SW480 (cell line): ENCODE data around the gene URB2.
A peak's percentile ranks its signal among the peaks of the same experiment; 100 is the strongest.

Source experiments
- DNase-seq: peaks from one replicate; pipeline ENCODE4 v3.0.0-alpha.2; 2016; ENCODE audit warnings: low spot score

URB2 gene

DNA sequence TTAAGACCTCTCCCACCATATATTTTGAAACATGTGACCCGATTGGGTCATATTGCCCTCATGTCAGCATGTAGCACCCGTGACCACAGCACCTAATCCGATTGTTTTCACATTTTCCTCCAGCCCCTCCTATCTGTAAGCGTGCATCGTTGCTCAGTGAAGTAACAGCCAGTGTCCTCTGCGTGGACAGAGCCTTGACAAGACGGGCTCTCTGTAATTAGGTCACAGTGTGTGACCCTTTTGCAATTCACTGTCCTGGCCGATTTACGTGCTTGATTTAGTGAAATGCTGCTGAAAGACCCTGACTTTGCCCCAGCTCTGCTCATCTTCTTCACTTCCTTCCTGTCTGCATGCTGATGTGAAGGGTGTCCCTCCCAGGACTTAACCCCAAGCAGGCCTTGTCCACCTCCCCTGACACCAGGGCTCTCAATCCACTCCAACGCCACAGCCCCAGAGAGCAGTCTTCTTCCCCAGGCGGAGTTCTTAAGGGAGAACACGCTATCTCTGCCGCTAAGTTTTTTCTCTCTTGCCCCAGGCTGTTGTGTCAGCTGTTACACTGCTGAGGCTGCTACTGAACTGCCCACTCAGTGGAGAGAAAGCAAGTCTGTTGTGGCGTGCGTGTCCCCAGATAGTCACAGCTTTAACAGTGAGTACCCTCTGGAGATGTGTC is 19.4 kb downstream of the URB2 start:
- no peak for DNase-seq

DNA sequence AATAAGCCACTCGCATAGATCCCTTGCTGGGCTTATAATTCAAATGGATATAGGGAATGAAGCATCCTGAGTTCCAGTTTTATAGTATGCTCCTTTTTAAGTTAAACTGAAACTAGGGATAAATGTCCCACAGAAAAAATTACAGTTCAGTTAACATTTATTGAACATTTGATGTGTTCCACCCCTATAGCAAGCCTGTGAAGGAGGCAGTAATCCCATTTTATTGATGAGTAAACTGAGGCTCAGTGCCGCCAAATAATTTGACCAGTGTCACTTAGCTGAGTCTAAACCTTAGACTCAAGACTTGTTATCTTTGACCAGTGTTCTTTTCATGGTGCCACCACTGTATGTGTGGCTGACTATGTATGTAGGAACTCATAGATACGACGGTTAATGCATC is 22.4 kb downstream of the URB2 start:
- no peak for DNase-seq

DNA sequence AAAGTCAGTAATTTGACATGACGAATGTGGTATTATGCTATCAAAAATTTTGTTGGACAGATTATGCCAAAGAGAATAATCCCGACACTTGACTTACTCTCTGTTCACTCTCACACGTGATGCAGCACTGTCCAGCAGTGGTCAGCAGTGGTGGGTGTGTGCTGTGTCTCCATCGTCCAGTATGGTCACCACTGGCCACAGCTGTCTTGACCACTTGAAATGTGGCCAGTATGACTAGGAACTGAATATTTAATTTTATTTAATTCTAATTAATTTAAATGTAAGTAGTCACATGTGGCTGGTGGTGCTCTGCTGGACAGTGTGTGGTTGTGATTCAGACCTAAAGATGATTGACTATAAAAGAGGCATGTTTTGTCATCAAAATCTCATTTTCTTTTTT is 24.0 kb downstream of the URB2 start:
- DNase-seq = no peak

DNA sequence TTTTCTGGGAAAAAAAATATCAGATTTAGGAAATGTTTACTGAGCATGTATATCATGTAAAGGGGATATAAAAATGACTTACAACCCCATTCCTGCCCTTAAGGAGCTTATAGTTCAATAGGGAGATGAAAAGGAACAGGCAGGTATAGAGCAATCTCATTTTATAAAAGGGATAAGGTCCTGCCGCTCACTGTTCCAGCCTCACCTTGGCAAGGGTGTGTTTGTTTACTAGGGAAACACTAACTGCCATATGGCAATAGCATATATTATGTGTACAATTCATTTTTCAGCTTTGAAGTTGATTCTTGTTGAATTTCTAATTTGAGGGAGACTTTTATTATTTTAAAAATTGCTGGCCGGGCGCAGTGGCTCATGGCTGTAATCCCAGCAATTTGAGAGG is 25.5 kb downstream of the URB2 start:
- no peak for DNase-seq

DNA sequence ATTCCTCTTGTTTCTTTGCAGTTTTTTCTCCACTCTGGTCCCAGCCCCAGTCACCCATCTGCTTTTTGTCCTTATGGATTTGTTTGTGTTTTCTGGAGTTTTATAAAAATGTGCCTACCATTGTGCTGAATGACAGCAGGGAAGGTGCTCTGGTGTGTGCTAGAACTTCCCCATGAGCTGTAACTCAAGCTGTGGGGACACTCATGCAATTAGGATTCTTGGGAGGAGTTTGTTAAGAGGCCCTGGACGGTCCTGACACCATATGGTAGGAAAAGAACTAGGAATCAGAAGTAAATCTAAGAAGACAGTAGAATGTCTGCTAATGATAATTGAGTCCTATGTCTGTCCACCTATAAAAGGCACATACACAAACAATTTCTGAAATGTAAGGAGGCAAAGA is 27.4 kb downstream of the URB2 start:
- DNase-seq = no peak

DNA sequence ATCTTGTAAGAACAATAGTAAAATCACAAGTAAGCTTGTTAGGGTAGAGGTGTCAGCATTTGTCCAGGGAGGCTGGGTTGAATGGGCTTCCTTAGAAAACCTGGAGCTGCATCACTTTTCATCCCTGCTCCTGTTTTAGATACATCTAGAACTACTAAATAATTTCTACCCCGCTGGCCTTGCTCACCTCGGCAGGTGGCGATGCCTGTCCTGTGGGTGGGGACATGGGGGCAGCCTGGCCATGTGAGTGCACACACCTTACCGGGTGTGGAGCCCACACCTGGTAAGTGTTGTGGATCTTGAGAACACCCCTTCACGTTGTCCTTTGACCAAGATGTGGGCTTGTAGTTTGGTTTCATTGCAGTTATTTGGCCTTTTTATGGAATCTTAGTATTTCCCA is 29.7 kb downstream of the URB2 start:
- DNase-seq = no peak

DNA sequence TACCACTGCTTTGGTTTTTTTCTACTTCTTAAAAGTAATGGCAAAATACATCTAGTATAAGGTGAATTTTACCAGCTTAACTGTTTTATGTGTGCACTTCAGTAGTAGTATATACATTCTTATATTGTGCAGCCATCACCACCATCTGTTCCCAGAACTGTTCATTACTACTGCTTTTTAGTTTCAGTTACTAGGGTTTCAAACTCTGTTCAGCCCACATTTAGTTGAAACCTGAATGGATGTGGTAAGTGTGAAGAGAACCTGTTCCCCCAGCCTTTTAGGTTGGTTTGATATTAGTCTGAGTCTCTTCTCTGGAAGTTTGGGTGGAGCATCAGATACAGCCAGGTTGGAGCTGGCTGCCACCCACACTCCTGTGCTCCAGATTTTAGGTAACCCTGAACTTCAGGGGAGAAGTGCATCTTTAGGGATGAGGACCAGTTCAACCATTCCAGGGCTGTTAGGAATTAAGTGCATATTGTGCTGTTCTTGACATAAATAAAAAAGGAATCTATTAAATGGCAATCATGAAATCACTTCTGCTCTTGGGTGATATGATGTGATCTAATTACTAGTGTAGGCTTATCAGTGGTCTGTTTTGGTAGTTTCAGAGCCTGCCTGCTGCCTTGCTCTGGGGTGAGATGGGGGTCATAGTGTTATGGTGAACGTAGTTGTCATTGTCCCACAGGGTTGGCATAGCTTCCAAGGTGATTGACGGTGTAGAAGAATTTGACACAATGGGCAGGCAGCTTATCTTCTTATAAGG is 32.1 kb downstream of the URB2 start:
- DNase-seq = no peak

DNA sequence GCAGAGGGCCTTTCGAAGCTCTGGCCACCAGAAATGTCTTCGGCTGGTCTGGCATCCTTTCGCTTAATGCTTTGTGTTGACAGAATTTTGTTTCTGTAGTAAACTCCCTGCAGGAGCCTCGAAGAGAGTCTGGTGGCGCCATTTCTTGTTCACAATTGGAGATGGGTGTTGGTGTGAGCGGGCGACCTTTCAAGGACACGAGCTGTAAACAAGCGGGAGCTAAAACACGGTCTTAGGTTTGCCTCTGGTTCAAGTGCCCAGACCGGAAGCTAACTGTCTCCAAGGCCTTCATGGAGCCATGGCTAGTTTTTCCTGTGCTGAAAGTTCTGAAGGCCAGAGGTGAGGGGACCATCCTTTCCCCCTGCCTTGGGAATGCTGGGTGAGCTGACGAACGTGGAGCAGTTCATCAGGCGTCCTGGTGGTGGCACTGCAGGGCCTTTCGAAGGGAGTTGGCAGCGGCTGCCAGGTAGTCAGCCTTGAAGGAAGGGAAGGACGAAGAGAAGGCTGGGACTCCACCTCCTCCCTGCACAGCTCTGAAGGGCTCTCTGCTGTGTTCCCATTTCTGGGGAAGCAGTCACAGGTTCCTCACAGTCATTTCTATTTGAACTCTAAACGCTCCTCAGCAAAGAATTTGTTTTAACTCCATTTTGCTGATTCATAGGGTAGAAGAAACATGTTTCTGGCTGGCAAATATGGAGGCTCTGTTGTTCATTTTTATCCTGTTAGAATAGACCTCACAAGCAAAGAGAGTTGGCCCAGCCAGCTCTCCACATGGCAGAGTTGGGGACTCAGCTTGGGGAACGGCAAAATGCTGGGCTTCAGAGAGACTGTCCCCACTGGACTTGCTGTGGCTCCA is 35.2 kb downstream of the URB2 start:
- peak; percentile 30 for DNase-seq

DNA sequence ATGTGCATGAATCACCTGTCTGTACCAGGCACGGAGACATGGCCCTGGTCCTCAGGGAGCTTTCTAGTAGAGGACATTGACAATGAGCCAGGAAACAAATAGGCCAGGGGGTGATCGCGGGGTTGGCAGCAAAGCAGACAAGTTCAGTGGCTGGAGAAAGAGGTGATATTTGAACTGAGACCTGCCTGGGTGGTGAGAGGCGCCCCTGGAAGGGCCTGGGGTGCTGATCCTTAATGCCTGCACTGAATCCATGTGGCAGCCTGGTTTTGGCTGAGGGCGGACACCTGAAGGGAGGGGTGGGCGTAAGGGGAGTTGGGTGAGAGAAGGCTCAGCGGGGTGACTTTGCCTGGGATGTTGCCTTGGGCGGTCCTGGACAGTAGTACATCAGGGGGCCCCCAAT is 35.9 kb downstream of the URB2 start:
- no peak for DNase-seq

DNA sequence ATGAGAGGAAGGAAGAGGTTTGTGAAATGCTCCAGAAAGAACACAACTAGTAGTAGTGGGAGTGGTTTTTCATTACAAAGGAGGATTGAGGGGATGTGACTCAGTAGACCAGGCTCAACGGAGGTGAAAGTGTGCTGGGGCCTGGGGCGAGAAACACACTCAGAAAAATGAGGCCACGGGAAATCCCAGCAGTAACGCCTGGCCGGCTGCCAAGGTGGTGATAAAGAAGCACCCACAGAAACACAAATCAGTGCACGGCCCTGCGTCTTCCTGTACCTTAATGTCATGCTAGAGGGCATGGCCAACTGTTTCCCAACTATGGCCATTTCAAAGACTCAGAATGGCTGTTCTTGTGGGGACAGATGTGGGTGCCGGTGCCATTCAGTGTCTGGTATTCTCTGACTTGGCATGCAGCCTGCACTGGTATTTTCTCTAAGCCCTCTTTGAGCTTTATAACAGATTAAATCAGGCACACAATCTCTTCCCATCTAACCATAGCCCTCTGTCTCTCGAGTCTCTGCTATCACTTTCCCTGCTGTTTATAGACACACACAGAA is 38.2 kb downstream of the URB2 start:
- no peak for DNase-seq

DNA sequence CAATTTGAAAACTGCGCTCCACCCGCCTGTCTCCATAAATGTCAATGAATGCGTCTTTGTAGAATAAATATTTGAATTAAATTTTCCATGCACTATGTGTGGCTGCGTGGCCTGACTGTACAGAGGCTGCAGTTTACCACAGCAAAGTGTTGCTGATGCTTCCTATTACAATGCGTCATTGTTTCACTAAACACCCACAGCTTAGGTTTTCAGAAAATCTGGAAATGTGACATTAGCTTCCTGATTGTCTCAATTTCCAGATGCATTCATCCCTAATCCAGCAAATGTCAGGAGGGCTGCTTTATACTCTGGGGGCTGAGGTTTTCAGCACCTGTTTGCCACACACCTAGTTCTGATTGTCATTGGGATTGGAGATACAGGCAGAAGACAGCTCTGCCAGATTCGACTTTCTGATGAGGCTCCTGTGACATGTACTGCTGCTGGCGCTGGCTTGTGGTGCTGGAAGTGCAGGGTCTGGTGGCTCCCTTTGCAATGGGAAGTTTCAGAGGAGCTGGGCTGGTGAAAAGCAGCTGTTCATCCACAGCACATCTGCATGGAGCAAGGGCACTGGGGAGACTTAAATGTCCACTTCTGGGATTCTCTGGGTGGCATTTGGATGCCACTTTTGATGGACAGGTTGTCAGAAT is 40.0 kb downstream of the URB2 start:
- no peak for DNase-seq

DNA sequence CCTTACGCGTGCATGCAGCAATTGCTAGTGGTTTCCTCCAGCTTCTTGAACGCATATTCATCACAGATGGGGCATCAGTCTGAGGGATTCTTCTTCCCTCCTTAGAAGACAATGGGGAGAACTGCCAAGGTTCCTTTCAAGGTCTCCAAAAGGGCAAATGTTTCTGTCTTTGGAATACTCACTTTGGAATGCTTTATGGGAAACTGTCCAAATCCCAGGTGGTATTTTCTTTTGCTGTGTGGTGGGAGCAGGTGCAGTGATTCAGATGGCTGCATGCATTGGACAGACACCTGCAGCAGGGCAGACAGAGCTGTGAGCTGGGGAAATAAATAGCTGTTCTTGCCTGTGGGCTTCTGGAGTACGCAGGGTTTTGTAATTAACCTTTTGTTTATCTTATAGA is 40.5 kb downstream of the URB2 start:
- DNase-seq = no peak

DNA sequence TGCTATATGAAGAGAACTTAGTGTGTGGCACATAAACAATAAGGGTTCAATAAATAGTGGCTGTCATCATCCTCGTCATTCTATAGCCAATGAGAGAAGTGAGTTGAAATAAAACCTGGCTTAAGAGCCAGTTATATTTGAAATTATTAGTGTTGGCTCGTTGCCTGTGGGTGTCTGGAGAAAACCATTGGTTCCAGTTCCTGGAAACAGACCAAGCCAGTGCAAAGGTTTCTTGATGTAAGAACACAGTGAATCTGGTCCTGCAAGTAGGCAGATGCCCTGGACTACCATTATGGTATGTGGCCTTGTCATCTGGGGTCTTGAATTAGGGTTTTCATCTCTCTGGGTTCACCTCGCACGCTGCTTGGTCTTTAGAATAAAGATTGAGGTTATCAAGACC is 43.3 kb downstream of the URB2 start:
- no peak for DNase-seq

DNA sequence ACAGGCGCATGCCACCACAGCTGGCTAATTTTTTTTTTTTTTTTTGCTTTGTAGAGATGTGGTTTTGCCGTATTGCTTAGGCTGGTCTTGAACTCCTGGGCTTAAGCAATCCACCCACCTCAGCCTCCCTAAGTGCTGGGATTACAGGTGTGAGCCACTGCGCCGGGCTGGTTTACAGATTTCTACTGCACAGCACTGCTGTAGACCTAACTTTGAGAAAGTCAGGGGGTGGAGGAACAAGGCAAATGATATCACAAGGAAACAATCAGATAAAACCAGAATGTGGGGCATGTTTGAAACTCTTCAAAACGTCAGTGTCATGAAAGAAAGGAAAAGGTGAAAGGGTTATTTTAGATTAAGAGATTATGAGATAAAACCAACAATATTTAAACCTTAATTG is 45.3 kb downstream of the URB2 start:
- no peak for DNase-seq

DNA sequence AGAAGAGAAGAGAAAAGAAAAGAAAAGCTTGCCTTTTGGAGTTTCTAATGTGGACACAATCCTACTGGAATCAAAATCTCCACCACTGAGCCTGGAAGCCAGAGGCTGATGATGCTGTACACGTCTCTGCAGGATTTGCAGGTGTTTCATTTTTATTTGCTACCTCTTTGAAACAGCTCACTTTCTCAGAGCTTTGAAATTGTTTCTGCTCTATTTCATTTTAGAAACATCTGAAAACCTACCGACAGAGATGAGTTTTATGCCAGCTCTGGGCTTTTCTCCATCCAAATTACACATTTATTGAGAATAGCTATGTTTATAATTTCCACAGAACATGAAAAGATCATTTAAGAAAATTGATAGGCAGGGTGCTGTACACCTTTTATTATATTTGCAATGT is 46.2 kb downstream of the URB2 start:
- no peak for DNase-seq

DNA sequence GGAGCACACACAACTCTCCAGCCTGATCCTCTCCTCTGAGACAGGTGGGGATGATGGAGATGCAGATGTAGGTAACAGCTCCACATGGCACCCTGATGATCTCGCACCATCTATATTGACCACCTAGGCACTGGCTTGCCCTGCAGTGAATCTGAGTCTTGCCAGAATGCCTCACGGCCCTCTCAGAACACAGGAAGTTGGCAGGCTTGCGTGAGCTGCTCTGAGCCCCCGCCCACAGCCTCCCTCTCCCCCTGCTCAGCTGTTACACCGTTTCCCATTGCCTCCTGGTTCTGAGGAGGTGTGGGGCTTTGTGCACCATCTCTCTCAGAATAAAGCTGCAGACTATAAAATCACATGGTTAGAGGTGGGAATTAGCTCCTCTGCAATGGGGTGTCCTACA is 48.0 kb downstream of the URB2 start:
- no peak for DNase-seq

DNA sequence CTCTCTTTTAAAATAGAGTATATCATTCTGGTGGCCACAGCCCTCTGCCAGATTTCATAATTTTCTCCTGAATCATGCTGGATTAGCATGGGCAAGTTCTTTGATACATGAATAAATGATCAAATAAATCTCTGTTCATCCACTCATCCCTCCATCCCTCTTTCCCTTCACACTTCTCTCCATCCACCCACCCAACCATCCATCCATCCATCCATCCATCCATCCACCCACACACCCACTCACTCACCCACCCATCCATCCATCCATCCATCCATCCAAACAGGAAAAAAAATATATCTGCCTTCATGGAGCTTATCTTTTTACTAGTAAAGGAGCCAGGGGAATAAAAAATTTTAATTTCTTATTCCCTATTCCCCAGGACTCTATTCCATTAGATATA is 49.3 kb downstream of the URB2 start:
- no peak for DNase-seq

DNA sequence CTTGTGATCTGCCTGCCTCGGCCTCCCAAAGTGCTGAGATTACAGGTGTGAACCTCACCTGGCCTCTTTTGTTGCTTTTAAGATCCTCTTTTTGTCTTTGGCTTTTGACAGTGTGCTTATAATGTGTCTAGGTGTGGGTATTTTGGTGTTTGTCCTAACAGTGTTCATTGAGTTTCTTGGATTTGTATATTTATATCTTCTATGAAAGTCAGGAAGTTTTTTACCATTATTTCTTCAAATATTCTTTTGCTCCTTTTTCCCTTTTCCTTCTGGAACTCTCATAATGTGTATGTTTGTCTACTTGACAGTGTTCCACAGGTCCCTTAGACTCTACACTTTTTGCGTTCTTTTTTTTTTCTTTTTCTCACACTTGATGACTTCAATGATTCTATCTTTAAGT is 59.1 kb downstream of the URB2 start:
- no peak for DNase-seq

DNA sequence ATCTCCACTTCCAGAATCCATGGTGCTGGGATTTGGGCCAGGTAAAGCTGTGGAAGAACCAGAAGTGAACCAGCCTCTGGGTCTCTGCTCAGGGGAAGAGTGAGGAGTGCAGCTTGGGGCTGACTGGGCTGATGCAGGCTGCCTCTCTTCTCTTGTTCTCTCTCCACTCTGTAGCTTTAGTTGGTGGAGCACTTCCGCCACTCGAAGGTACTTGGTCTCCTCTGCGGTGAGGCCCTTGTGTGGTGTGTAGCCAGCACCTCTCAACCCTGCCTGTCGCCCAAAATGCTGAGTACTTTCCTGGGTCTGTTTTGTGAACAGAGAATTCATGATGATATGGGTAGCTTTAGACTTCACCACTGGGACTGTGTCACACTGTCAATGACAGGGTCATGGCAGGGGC is 63.2 kb downstream of the URB2 start:
- no peak for DNase-seq

DNA sequence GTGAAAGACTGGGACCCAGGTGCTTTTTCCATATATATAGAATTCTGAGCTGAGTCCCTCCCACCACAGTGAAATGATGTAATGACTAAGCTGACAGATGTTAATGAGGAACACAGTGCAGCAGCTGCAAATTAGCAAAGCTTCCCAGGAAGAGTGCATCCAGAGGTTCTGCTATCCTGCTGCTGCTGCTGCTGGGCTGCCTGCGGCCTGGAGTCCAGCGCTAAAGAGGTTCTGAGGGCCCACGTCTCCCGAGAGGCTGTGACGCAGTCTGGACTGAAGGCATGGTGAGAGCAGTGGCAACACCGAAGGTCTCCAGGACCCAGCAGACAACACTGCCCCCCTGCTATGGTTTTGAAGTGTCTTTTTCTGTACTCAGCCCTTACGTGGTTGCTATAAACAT is 63.9 kb downstream of the URB2 start:
- DNase-seq = no peak

DNA sequence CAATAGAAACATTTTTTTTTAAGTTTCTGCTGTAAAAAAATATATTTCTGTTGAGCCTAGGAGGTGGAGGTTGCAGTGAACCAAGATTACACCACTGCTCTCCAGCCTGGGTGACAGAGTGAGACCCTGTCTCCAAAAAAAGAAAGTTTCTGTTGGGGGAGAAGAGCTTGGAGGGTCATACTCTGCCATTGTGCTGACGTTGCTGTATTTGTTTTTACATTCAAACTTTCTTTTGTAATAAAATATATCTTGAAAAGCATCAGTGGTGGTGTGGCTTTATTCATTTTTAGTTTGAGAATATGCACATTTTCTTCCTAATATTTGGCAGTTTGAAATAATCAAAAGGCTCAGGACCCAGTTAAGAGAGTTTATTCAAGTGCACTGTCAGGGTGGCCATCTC is 64.6 kb downstream of the URB2 start:
- DNase-seq = no peak

DNA sequence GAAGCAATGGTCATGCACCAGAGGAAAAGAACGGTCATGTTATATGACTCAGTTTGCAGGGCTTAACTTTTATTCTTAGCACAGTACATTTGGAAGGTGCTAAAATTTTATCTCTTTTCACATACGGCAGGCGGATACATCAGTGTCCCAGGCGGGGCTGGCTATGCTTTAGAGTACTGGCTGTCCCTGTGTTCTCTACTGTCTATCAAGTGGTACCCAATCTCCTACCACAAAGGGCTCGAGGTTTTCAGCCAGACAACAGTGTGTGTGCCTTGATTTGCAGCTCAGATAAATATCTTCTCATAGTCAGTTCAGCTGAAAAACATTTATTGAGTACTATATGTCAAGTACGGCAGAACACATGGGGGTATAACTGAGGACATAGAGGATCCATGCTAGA is 65.3 kb downstream of the URB2 start:
- DNase-seq = no peak
